GM23248 (cell line): ENCODE results near the gene HIF3A. TPM values are rescaled to one million over a fixed set of nuclear protein-coding genes. Genes with fewer than 3 reads are reported as not detected.
"Not testable (repeated sequence)": the region's sequence is repeated elsewhere in the genome, so short reads cannot be mapped to it uniquely, and the experiment has no call there.

Experiments used
- DNase-seq: peaks from one replicate; pipeline ENCODE4 v3.0.0-alpha.2; 2015
- H2AFZ ChIP-seq: fragments of 200-600 bp; sonication (generic); 2 replicates; pipeline ENCODE4 v1.6.1; 2016; ENCODE audit warnings: antibody characterized with exemption
- H3F3A ChIP-seq: fragments of 200-600 bp; sonication (generic); 2 replicates; pipeline ENCODE4 v1.6.1; 2016; ENCODE audit warnings: mild to moderate bottlenecking, antibody characterized with exemption, mixed run types; ENCODE audit not compliant: insufficient read depth
- H3K27ac ChIP-seq: fragments of 200-600 bp; sonication (generic); 2 replicates; pipeline ENCODE4 v1.5.1; 2016; ENCODE audit warnings: mild to moderate bottlenecking
- H3K27me3 ChIP-seq: fragments of 200-600 bp; sonication (generic); replicated peaks from 2 replicates; pipeline ENCODE4 v1.6.1; 2016; ENCODE audit warnings: mild to moderate bottlenecking; ENCODE audit not compliant: insufficient read depth
- H3K36me3 ChIP-seq: fragments of 200-600 bp; sonication (generic); 2 replicates; pipeline ENCODE4 v1.6.1; 2016; ENCODE audit warnings: low read depth, mild to moderate bottlenecking
- H3K4me1 ChIP-seq: fragments of 200-600 bp; sonication (generic); 2 replicates; pipeline ENCODE4 v1.6.1; 2016; ENCODE audit warnings: mild to moderate bottlenecking; ENCODE audit not compliant: insufficient read depth
- H3K4me2 ChIP-seq: fragments of 200-600 bp; sonication (generic); one replicate; pipeline ENCODE4 v1.6.1; 2016; ENCODE audit warnings: mild to moderate bottlenecking; ENCODE audit not compliant: unreplicated experiment
- H3K4me3 ChIP-seq: fragments of 200-600 bp; sonication (generic); 2 replicates; pipeline ENCODE4 v1.5.1; 2016; ENCODE audit warnings: mild to moderate bottlenecking
- H3K79me2 ChIP-seq: fragments of 200-600 bp; sonication (generic); 2 replicates; pipeline ENCODE4 v1.6.1; 2016; ENCODE audit warnings: mild to moderate bottlenecking; ENCODE audit not compliant: insufficient read depth
- H3K9ac ChIP-seq: fragments of 200-600 bp; sonication (generic); 2 replicates; pipeline ENCODE4 v1.6.1; 2016; ENCODE audit warnings: mild to moderate bottlenecking
- H3K9me2 ChIP-seq: fragments of 200-600 bp; sonication (generic); 2 replicates; pipeline ENCODE4 v1.6.1; 2016; ENCODE audit warnings: mixed run types, mild to moderate bottlenecking, moderate library complexity; ENCODE audit not compliant: insufficient read depth
- H3K9me3 ChIP-seq: fragments of 200-600 bp; sonication (generic); one replicate; pipeline ENCODE4 v1.6.1; 2017; ENCODE audit warnings: low read depth
- H4K20me1 ChIP-seq: fragments of 200-600 bp; sonication (generic); 2 replicates; pipeline ENCODE4 v1.6.0; 2016; ENCODE audit not compliant: insufficient read depth
- EZH2 ChIP-seq: fragments of 200-600 bp; sonication (generic); IDR thresholded peaks from 2 replicates; pipeline ENCODE4 v1.6.1; 2018; ENCODE audit warnings: antibody characterized with exemption, mild to moderate bottlenecking; ENCODE audit not compliant: insufficient read depth, poor library complexity, severe bottlenecking
- EZH2phosphoT487 ChIP-seq: fragments of 200-600 bp; sonication (generic); IDR thresholded peaks from 2 replicates; pipeline ENCODE4 v1.6.1; 2018; ENCODE audit warnings: antibody characterized with exemption, moderate library complexity, mild to moderate bottlenecking, low read depth; ENCODE audit not compliant: insufficient read depth
- WGBS, 2 experiments: methylation state at CpG; one replicate each; pipeline ENCODE4 v1.1.6; 2015 to 2017; ENCODE audit warnings: low lambda C conversion rate in 2 of 2, low coverage in 1 of 2; ENCODE audit errors: missing lambda C conversion rate in 2 of 2; 5-methylcytosine and 5-hydroxymethylcytosine counted together
- in situ Hi-C: fragments of 300-500 bp; cut with MboI; formaldehyde crosslinking; loops from 2 replicates; pipeline ENCODE4 v1.15.0; 2020
- polyA plus RNA-seq: library from polyadenylated mRNA; unstranded; fragments of >200 nt; fragmentation: Nextera tagmentation; extraction: Ambion mirVana; gene quantifications from 2 replicates; pipeline ENCODE4 v1.2.1, GENCODE V29; 2016
- total RNA-seq: library from RNA; depleted of rRNA; stranded (reverse); fragments of >200 nt; shearing (Covaris generic); gene quantifications from 2 replicates; pipeline ENCODE4 v1.2.3, GENCODE V29; 2014

HIF3A gene
- total and polyA plus RNA-seq, 2 experiments from 2014 or later = 0.20 TPM; not detected in 1

DNA sequence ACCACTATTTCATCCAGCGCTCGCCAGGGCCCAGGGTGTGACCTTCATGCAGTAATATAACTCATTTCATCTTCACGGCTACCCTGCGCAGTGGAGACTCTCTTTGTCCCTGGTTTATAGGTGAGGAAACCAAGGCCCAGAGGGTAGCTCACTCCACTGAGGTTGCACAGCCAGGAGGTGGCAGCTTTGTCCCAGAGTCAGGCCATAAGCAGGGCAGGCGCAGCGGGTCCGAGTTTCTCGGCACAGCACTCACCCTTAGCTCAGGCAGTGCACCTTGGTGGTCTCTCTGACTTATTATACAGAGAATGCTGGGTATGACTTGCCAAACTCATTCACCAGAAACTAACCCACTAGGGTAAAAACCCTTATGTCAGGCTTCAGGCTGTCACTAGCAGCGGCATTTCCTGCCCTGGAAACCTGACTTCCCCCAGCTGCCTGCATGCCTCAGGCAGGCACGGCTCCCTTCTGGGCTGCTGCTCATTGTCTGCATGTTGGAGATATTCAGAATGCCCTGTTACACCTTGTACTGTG is 74.6 kb downstream of the HIF3A start:
- no peak for DNase-seq
- in situ Hi-C loops = no loop called here
- Histone ChIP-seq H2AFZ (no peak overlapping the region), H3K27me3 (no peaks in the 10 kb centered on the region), H3K9ac (no peak overlapping the region), H3K36me3 (peaks cover 9% of the 10 kb centered on the region; the same call in 1 of the 2 replicates), H3K4me1 (peaks cover 25% of the 10 kb centered on the region), H3K9me3 (no peaks in the 10 kb centered on the region), H4K20me1 (no peaks in the 10 kb centered on the region), H3K9me2 (no peaks in the 10 kb centered on the region), H3K27ac (no peak overlapping the region), H3K4me2 (no peak overlapping the region), H3K79me2 (peaks cover 59% of the 10 kb centered on the region), H3K4me3 (no peak overlapping the region), H3F3A (peaks cover 14% of the 10 kb centered on the region)
- TF ChIP-seq EZH2phosphoT487 (no peak), EZH2 (no peak)
- WGBS, 2 experiments = 89% methylated on average over 10 of the region's 10 CpGs

GRCh38 chr19:46372901-46373490 is 76.2 kb downstream of the HIF3A start:
- H3K9me3 ChIP-seq = no peaks in the 10 kb centered on the region
- peak overlapping the region; percentile 27 for H3K4me2 ChIP-seq
- peaks cover 43% of the 10 kb centered on the region for H3K79me2 ChIP-seq
- H3K4me3 ChIP-seq = peak overlapping the region; percentile 25
- WGBS, 2 experiments = 16 to 17% methylated on average over 11 of the region's 11 CpGs
- peaks cover 36% of the 10 kb centered on the region for H3K4me1 ChIP-seq
- H3K36me3 ChIP-seq = no peaks in the 10 kb centered on the region
- TF ChIP-seq EZH2 (no peak), EZH2phosphoT487 (no peak)
- H4K20me1 ChIP-seq = no peaks in the 10 kb centered on the region
- peaks cover 27% of the 10 kb centered on the region for H3F3A ChIP-seq
- in situ Hi-C loops = no loop called here
- no peaks in the 10 kb centered on the region for H3K27me3 ChIP-seq
- 0 out of 2 replicates have a peak overlapping the region, but pooled peaks have one; percentile 10 for H2AFZ ChIP-seq
- peak overlapping the region; percentile 75 for H3K9ac ChIP-seq
- peak; percentile 79 for DNase-seq
- H3K9me2 ChIP-seq = no peaks in the 10 kb centered on the region
- H3K27ac ChIP-seq = peak overlapping the region; percentile 92

- Histone ChIP-seq H3K9me2 (no peaks in the 10 kb centered on the region), H2AFZ (no peak overlapping the region), H3K36me3 (no peaks in the 10 kb centered on the region), H3K79me2 (peaks cover 36% of the 10 kb centered on the region), H3K4me1 (peaks cover 42% of the 10 kb centered on the region), H3K4me2 (peak overlapping the region; percentile 69), H3K4me3 (peak overlapping the region; percentile 46; the same call in 1 of the 2 replicates), H4K20me1 (no peaks in the 10 kb centered on the region), H3K9ac (peak overlapping the region; percentile 75), H3K9me3 (no peaks in the 10 kb centered on the region), H3K27ac (peak overlapping the region; percentile 92), H3F3A (peaks cover 33% of the 10 kb centered on the region), H3K27me3 (no peaks in the 10 kb centered on the region)
- in situ Hi-C loops = no loop called here
- DNase-seq = peak; percentile 89
- TF ChIP-seq EZH2phosphoT487 (no peak), EZH2 (no peak)
- 28 to 36% methylated on average over 16 to 17 of the region's 17 CpGs for WGBS, 2 experiments
Observed at GRCh38 chr19:46373491-46374359, 76.9 kb downstream of the HIF3A start.

- in situ Hi-C loops = no loop called here
- no peaks in the 10 kb centered on the region for H3K9me2 ChIP-seq
- H3K36me3 ChIP-seq = no peaks in the 10 kb centered on the region
- DNase-seq = no peak
- WGBS, 2 experiments = 86 to 87% methylated on average over 21 of the region's 21 CpGs
- H3K4me1 ChIP-seq = peaks cover 53% of the 10 kb centered on the region
- no peak overlapping the region for H3K4me2 ChIP-seq
- TF ChIP-seq EZH2phosphoT487 (no peak), EZH2 (no peak)
- H3K9me3 ChIP-seq = no peaks in the 10 kb centered on the region
- no peak overlapping the region for H2AFZ ChIP-seq
- peaks cover 32% of the 10 kb centered on the region for H3K79me2 ChIP-seq
- H3F3A ChIP-seq = peaks cover 44% of the 10 kb centered on the region
- H3K27ac ChIP-seq = peak overlapping the region; percentile 92
- H3K27me3 ChIP-seq = no peaks in the 10 kb centered on the region
- H4K20me1 ChIP-seq = no peaks in the 10 kb centered on the region
- no peak overlapping the region for H3K4me3 ChIP-seq
- H3K9ac ChIP-seq = no peak overlapping the region
Observed at GRCh38 chr19:46374536-46375475, 78.0 kb downstream of the HIF3A start.

DNA sequence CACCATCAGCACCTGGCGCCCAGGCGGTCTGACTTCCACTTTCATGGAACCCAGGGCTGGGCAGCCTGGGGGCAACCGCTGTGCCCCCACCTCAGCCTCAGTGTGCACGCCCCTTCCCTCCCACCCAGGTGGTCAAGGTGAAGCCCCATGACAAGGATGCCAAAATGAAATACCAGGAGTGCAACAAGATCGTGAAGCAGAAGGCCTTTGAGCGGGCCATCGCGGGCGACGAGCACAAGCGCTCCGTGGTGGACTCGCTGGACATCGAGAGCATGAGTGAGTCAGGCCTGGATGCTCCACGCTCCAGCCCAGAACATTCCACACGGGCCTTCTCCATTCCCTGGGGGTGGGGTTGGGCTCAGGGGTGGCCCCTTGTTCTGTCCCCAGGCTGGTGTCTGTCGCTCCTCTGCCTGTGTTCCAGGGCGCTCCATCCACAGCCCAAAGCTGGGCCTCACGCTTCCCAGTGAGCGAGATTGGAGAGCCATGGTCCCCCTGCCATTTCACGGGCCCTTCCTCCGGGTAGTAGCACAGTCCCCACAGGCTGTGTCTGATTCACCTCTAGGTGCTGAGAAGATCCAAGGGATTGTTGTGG is 78.7 kb downstream of the HIF3A start:
- Histone ChIP-seq H3F3A (peaks cover 44% of the 10 kb centered on the region), H3K4me1 (peaks cover 54% of the 10 kb centered on the region), H3K79me2 (peaks cover 34% of the 10 kb centered on the region)
- H3K27ac ChIP-seq, H3K9ac ChIP-seq, H3K9me3 ChIP-seq, H3K9me2 ChIP-seq, H3K36me3 ChIP-seq, H3K4me2 ChIP-seq, in situ Hi-C loops, DNase-seq, H3K27me3 ChIP-seq, H2AFZ ChIP-seq, H3K4me3 ChIP-seq, H4K20me1 ChIP-seq: not testable (repeated sequence)
- 89 to 93% methylated on average over 21 to 22 of the region's 22 CpGs for WGBS, 2 experiments
